GM23248 (cell line): ENCODE results near the gene DCHS2.

Source experiments
- EZH2 ChIP-seq: fragments of 200-600 bp; sonication (generic); IDR thresholded peaks from 2 replicates; pipeline ENCODE4 v1.6.1; 2018; ENCODE audit warnings: antibody characterized with exemption, mild to moderate bottlenecking; ENCODE audit not compliant: insufficient read depth, poor library complexity, severe bottlenecking
- EZH2phosphoT487 ChIP-seq: fragments of 200-600 bp; sonication (generic); IDR thresholded peaks from 2 replicates; pipeline ENCODE4 v1.6.1; 2018; ENCODE audit warnings: antibody characterized with exemption, moderate library complexity, mild to moderate bottlenecking, low read depth; ENCODE audit not compliant: insufficient read depth

GRCh38 chr4:154407443-154407842, 84.2 kb downstream of the DCHS2 start:
- TF ChIP-seq EZH2 (no peak), EZH2phosphoT487 (no peak)
